SK-N-SH (cell line): ENCODE data around the gene SLC24A3. TPM values are rescaled to one million over a fixed set of nuclear protein-coding genes. Genes with fewer than 3 reads are reported as not detected.

Experiments
- CTCF ChIA-PET: fragments of 300-600, 350-600 bp; formaldehyde crosslinking; extraction: SDS; loops from one replicate; lab custom pipeline; 2021; lab: Yijun Ruan, JAX
- POLR2A ChIA-PET: fragments of 350-600 bp; sonication (Branson Sonifier 250); formaldehyde crosslinking; extraction: SDS; loops from one replicate; lab custom pipeline; 2020; ENCODE audit warnings: antibody characterized with exemption, inconsistent platforms; lab: Yijun Ruan, JAX
- DNase-seq: peaks from one replicate; pipeline ENCODE4 v3.0.0; 2012
- H2AFZ ChIP-seq: fragments of 200-600 bp; sonication (generic); 2 replicates; pipeline ENCODE4 v1.8.1; 2016; ENCODE audit warnings: antibody characterized with exemption, mild to moderate bottlenecking, low read depth
- H3F3A ChIP-seq: fragments of 200-600 bp; sonication (generic); replicated peaks from 2 replicates; pipeline ENCODE3; 2016; ENCODE audit warnings: antibody characterized with exemption, mild to moderate bottlenecking; ENCODE audit not compliant: insufficient read depth
- H3K27ac ChIP-seq, 2 experiments: fragments of 200-500 bp in 1 of 2; fragments of 200-600 bp in 1 of 2; sonication (Bioruptor generic) in 1 of 2; sonication (generic), shearing (Covaris generic) in 1 of 2; 2 replicates each; pipeline versions ENCODE4 v1.5.1 to v1.6.1; 2014 to 2016; ENCODE audit warnings: low read depth in 2 of 2, inconsistent platforms in 1 of 2, low read length in 1 of 2, mild to moderate bottlenecking in 1 of 2, mixed read lengths in 1 of 2
- H3K27me3 ChIP-seq: fragments of 200-600 bp; sonication (generic), shearing (Covaris generic); 2 replicates; pipeline ENCODE4 v1.6.1; 2016; ENCODE audit warnings: mixed run types; ENCODE audit not compliant: insufficient read depth
- H3K36me3 ChIP-seq, 2 experiments: fragments of 200-500 bp in 1 of 2; fragments of 200-600 bp in 1 of 2; sonication (Bioruptor generic) in 1 of 2; sonication (generic) in 1 of 2; replicated peaks in 1 of 2; 2 replicates each; pipeline versions ENCODE3 to v1.5.1; 2014 to 2016; ENCODE audit warnings: low read length in 1 of 2, mild to moderate bottlenecking in 1 of 2; ENCODE audit not compliant: insufficient read depth in 2 of 2, control insufficient read depth in 1 of 2
- H3K4me1 ChIP-seq, 2 experiments: fragments of 200-500 bp in 1 of 2; fragments of 200-600 bp in 1 of 2; sonication (Bioruptor generic) in 1 of 2; sonication (generic), shearing (Covaris generic) in 1 of 2; 2 replicates each; pipeline versions ENCODE4 v1.5.1 to v1.6.1; 2014 to 2016; ENCODE audit warnings: low read depth in 1 of 2, low read length in 1 of 2, mixed run types in 1 of 2; ENCODE audit not compliant: insufficient read depth in 2 of 2, control insufficient read depth in 1 of 2
- H3K4me2 ChIP-seq: fragments of 200-600 bp; sonication (generic), shearing (Covaris generic); 2 replicates; pipeline ENCODE4 v1.6.1; 2017; ENCODE audit warnings: mixed run types
- H3K4me3 ChIP-seq, 2 experiments: fragments of 200-500 bp in 1 of 2; fragments of 200-600 bp in 1 of 2; sonication (Bioruptor generic) in 1 of 2; sonication (generic), shearing (Covaris generic) in 1 of 2; 2 replicates each; pipeline versions ENCODE4 v1.5.1 to v1.8.1; 2014 to 2016; ENCODE audit warnings: low read depth in 2 of 2, inconsistent platforms in 1 of 2, low read length in 1 of 2, mild to moderate bottlenecking in 1 of 2, mixed read lengths in 1 of 2, moderate library complexity in 1 of 2
- H3K79me2 ChIP-seq: fragments of 200-600 bp; sonication (generic); 2 replicates; pipeline ENCODE4 v1.8.1; 2017; ENCODE audit warnings: mild to moderate bottlenecking; ENCODE audit not compliant: insufficient read depth
- H3K9ac ChIP-seq: fragments of 200-600 bp; sonication (generic); 2 replicates; pipeline ENCODE4 v1.6.1; 2017; ENCODE audit warnings: mixed run types
- H3K9me2 ChIP-seq: fragments of 200-600 bp; sonication (generic); 2 replicates; pipeline ENCODE4 v1.6.1; 2017; ENCODE audit warnings: mixed run types
- H3K9me3 ChIP-seq: fragments of 200-600 bp; sonication (generic); 2 replicates; pipeline ENCODE4 v1.6.1; 2017; ENCODE audit warnings: mixed run types, mild to moderate bottlenecking, moderate library complexity
- H4K20me1 ChIP-seq: fragments of 200-600 bp; sonication (generic); 2 replicates; pipeline ENCODE4 v1.6.1; 2017; ENCODE audit warnings: mild to moderate bottlenecking, mixed run types; ENCODE audit not compliant: insufficient read depth
- CHD2 ChIP-seq: fragments of 150-350 bp; IDR thresholded peaks from 2 replicates; pipeline ENCODE4 v1.6.1; 2018; ENCODE audit warnings: low read length; ENCODE audit not compliant: partially characterized antibody
- EZH2phosphoT487 ChIP-seq: fragments of 200-600 bp; sonication (generic); IDR thresholded peaks from 2 replicates; pipeline ENCODE4 v1.6.1; 2017; ENCODE audit warnings: low read depth, mixed run types, mild to moderate bottlenecking, antibody characterized with exemption, moderate library complexity, borderline replicate concordance
- IRF3 ChIP-seq: fragments of 150-350 bp; IDR thresholded peaks from 2 replicates; pipeline ENCODE4 v1.6.1; 2016; ENCODE audit warnings: mild to moderate bottlenecking, low read depth, low read length
- MXI1 ChIP-seq: IDR thresholded peaks from 2 replicates; pipeline ENCODE4 v1.6.1; 2012; ENCODE audit warnings: mild to moderate bottlenecking, low read depth, low read length, improper control_type of control experiment
- NFIC ChIP-seq: IDR thresholded peaks from 2 replicates; pipeline ENCODE4 v1.4.0; 2012; ENCODE audit warnings: borderline replicate concordance
- RAD21 ChIP-seq: IDR thresholded peaks from 2 replicates; pipeline ENCODE4 v1.6.1; 2012; ENCODE audit warnings: mild to moderate bottlenecking, low read length
- RCOR1 ChIP-seq: fragments of 150-350 bp; IDR thresholded peaks from 2 replicates; pipeline ENCODE4 v1.6.1; 2017; ENCODE audit warnings: antibody characterized with exemption, low read length
- SIN3A ChIP-seq: IDR thresholded peaks from 2 replicates; pipeline ENCODE4 v1.6.1; 2012; ENCODE audit warnings: low read depth, mild to moderate bottlenecking, low read length, moderate library complexity, borderline replicate concordance
- TCF12 ChIP-seq: IDR thresholded peaks from 2 replicates; pipeline ENCODE4 v1.4.0; 2012
- USF1 ChIP-seq: IDR thresholded peaks from 2 replicates; pipeline ENCODE4 v1.4.0; 2012; ENCODE audit warnings: low read depth, borderline replicate concordance
- WGBS: methylation state at CpG from one replicate; pipeline ENCODE4 v1.1.6; 2017; ENCODE audit warnings: low lambda C conversion rate; 5-methylcytosine and 5-hydroxymethylcytosine counted together
- polyA plus RNA-seq, 3 experiments: library from polyadenylated mRNA; depleted of rRNA; stranded (reverse); fragments of >200 nt; gene quantifications; 2 replicates each; pipeline ENCODE4 v1.2.3, GENCODE V29; 2012

SLC24A3 gene
- polyA plus RNA-seq, 1 of the 3 experiments (the other 2 are of a cell fraction): not detected

GRCh38 chr20:19218411-19218810, 6.0 kb downstream of the SLC24A3 start:
- H2AFZ ChIP-seq: no peak overlapping the region
- no peak overlapping the region for H3K4me3 ChIP-seq
- H3K9me2 ChIP-seq: no peaks in the 10 kb centered on the region
- WGBS: 0% methylated on average over 2 of the region's 2 CpGs
- H3F3A ChIP-seq: no peaks in the 10 kb centered on the region
- no peak overlapping the region for H3K9ac ChIP-seq
- no peaks in the 10 kb centered on the region for H3K79me2 ChIP-seq
- DNase-seq: no peak
- peaks cover 31% of the 10 kb centered on the region; the same call in 1 of the 2 replicates for H3K27me3 ChIP-seq
- H3K27ac ChIP-seq: no peak overlapping the region
- ChIA-PET POLR2A (no interaction called here), CTCF (interaction anchor here (0.9 to 2.8 kb wide), 3 partner anchors 10 to 13 kb away, joined by 3 to 11 read pairs (median 4); no protein-coding TSS in a partner anchor)
- H3K4me1 ChIP-seq: peaks cover 0 to 10% of the 10 kb centered on the region in 2 experiments; a peak in 1 of 4 replicates
- TF ChIP-seq NFIC: no peak
- no peak for TF ChIP-seq MXI1
- no peak for TF ChIP-seq CHD2
- no peak for TF ChIP-seq RCOR1
- TF ChIP-seq SIN3A: no peak
- TF ChIP-seq IRF3: no peak
- TF ChIP-seq RAD21: no peak
- no peak for TF ChIP-seq TCF12
- H3K36me3 ChIP-seq: no peaks in the 10 kb centered on the region
- no peak overlapping the region for H3K4me2 ChIP-seq
- H3K9me3 ChIP-seq: no peaks in the 10 kb centered on the region
- H4K20me1 ChIP-seq: no peaks in the 10 kb centered on the region

- H2AFZ ChIP-seq: no peak overlapping the region
- POLR2A ChIA-PET: no interaction called here
- H3K36me3 ChIP-seq: no peaks in the 10 kb centered on the region
- no peak overlapping the region for H3K4me3 ChIP-seq
- H3K79me2 ChIP-seq: no peaks in the 10 kb centered on the region
- H3K4me1 ChIP-seq: peaks cover 0 to 10% of the 10 kb centered on the region in 2 experiments; a peak in 1 of 4 replicates
- TF ChIP-seq USF1 (no peak), EZH2phosphoT487 (no peak), RAD21 (no peak)
- WGBS: 3% methylated on average over 2 of the region's 2 CpGs
- no peak overlapping the region for H3K9ac ChIP-seq
- H3K4me2 ChIP-seq: no peak overlapping the region
- H3F3A ChIP-seq: no peaks in the 10 kb centered on the region
- no peaks in the 10 kb centered on the region for H4K20me1 ChIP-seq
- no peak overlapping the region for H3K27ac ChIP-seq
- no peak for DNase-seq
- H3K9me3 ChIP-seq: no peaks in the 10 kb centered on the region
- H3K9me2 ChIP-seq: no peaks in the 10 kb centered on the region
- peaks cover 2% of the 10 kb centered on the region; the same call in 1 of the 2 replicates for H3K27me3 ChIP-seq
- CTCF ChIA-PET: no interaction called here
These were observed 10.1 kb downstream of the SLC24A3 start for GRCh38 chr20:19222520-19223040.
